ENCODE results near the gene SEMA7A. TPM values are rescaled to one million over a fixed set of nuclear protein-coding genes. Genes with fewer than 3 reads are reported as not detected.

The SEMA7A gene
- total and polyA plus RNA-seq, 11 donors: 0.53 to 7.5 (median 1.8) TPM

- ATAC-seq: no peak
- TF ChIP-seq CTCF (IDR thresholded peaks at IDR 0.05) (no peak), POLR2A (IDR thresholded peaks at IDR 0.05) (no peak)
- 68 to 80% (median 72%) methylated on average over 2 of the region's 2 CpGs for WGBS, 4 donors
- Histone ChIP-seq H3K36me3 (peaks cover 0 to 5% (median 0%) of the 10 kb centered on the region in 9 donors), H3K9me3 (peaks cover 0 to 9% (median 0%) of the 10 kb centered on the region in 12 donors), H3K27ac (no peak overlapping the region), H3K27me3 (no peaks in the 10 kb centered on the region), H3K4me3 (no peak overlapping the region), H3K4me1 (peaks cover 0 to 22% (median 11%) of the 10 kb centered on the region in 12 donors)
- DNase-seq: no peak
- intact Hi-C loops (cut with DNase I): loop anchor here in 9 of 10 donors (5.0 to 10.0 kb wide), 4 partner anchors 73 to 153 kb away; partner anchors contain the start of genes CLK3 (in 7 of the 9) and ARID3B (in 3 of the 9)
Observed at GRCh38 chr15:74464216-74464615, 30.5 kb upstream of the SEMA7A start.

GRCh38 chr15:74463634-74464033 is 29.9 kb upstream of the SEMA7A start:
- H3K9me3 ChIP-seq: peaks cover 0 to 9% (median 0%) of the 10 kb centered on the region in 12 donors
- no peaks in the 10 kb centered on the region for H3K27me3 ChIP-seq
- H3K4me3 ChIP-seq: no peak overlapping the region
- intact Hi-C loops (cut with DNase I): loop anchor here in 9 of 10 donors (5.0 to 10.0 kb wide), 4 partner anchors 74 to 154 kb away; partner anchors contain the start of genes CLK3 (in 7 of the 9) and ARID3B (in 3 of the 9)
- TF ChIP-seq CTCF (IDR thresholded peaks at IDR 0.05) (no peak), POLR2A (IDR thresholded peaks at IDR 0.05) (no peak)
- H3K36me3 ChIP-seq: peaks cover 0 to 6% (median 2%) of the 10 kb centered on the region in 9 donors
- DNase-seq (no peak), ATAC-seq (no peak)
- peaks cover 0 to 22% (median 11%) of the 10 kb centered on the region in 12 donors for H3K4me1 ChIP-seq
- H3K27ac ChIP-seq: no peak overlapping the region

GRCh38 chr15:74461847-74462511 is 28.2 kb upstream of the SEMA7A start:
- peak overlapping the region; percentile 57 to 96 (median 78) for H3K4me3 ChIP-seq
- peak overlapping the region in 11 of 12 donors; percentile 78 to 94 (median 86) for H3K27ac ChIP-seq
- peaks cover 0 to 22% (median 15%) of the 10 kb centered on the region in 9 donors for H3K36me3 ChIP-seq
- no peak for DNase-seq
- peaks cover 0 to 9% (median 0%) of the 10 kb centered on the region in 12 donors for H3K9me3 ChIP-seq
- TF ChIP-seq POLR2A (IDR thresholded peaks at IDR 0.05) (no peak), CTCF (IDR thresholded peaks at IDR 0.05) (no peak)
- intact Hi-C loops (cut with DNase I): loop anchor here in 9 of 10 donors (5.0 to 10.0 kb wide), 4 partner anchors 75 to 155 kb away; partner anchors contain the start of genes CLK3 (in 7 of the 9) and ARID3B (in 3 of the 9)
- ATAC-seq: no peak
- WGBS, 4 donors: 40 to 46% (median 44%) methylated on average over 8 of the region's 8 CpGs
- H3K4me1 ChIP-seq: peaks cover 0 to 22% (median 11%) of the 10 kb centered on the region in 12 donors
- H3K27me3 ChIP-seq: no peaks in the 10 kb centered on the region
